GM23338 (cell line): ENCODE results near the gene PPP1R18. TPM values are rescaled to one million over a fixed set of nuclear protein-coding genes. Genes with fewer than 3 reads are reported as not detected.

Experiments used
- ATAC-seq: fragments of 200-7000 bp; cut with Tn5 transposase; 3 replicates; pipeline ENCODE4 v1.9.1; 2020
- DNase-seq: peaks from one replicate; pipeline ENCODE4 v3.0.0-alpha.2; 2015; ENCODE audit warnings: low spot score
- H2AFZ ChIP-seq: fragments of 200-600 bp; sonication (generic); 2 replicates; pipeline ENCODE4 v1.8.0; 2016; ENCODE audit warnings: antibody characterized with exemption, mild to moderate bottlenecking, moderate library complexity
- H3F3A ChIP-seq: fragments of 200-600 bp; sonication (generic); replicated peaks from 2 replicates; pipeline ENCODE4 v1.8.0; 2017; ENCODE audit warnings: antibody characterized with exemption, mixed run types, low read depth
- H3K27ac ChIP-seq: fragments of 200-600 bp; sonication (generic); 2 replicates; pipeline ENCODE4 v1.6.1; 2016; ENCODE audit warnings: low read depth
- H3K27me3 ChIP-seq: fragments of 200-600 bp; sonication (generic); 2 replicates; pipeline ENCODE4 v1.8.0; 2016; ENCODE audit warnings: mild to moderate bottlenecking, mixed run types, moderate library complexity; ENCODE audit not compliant: insufficient read depth
- H3K36me3 ChIP-seq: fragments of 200-600 bp; sonication (generic); 2 replicates; pipeline ENCODE4 v1.8.0; 2016; ENCODE audit warnings: mild to moderate bottlenecking; ENCODE audit not compliant: insufficient read depth
- H3K4me1 ChIP-seq: fragments of 200-600 bp; sonication (generic); 2 replicates; pipeline ENCODE4 v1.8.0; 2016; ENCODE audit warnings: mild to moderate bottlenecking, moderate library complexity; ENCODE audit not compliant: insufficient read depth
- H3K4me2 ChIP-seq: fragments of 200-600 bp; sonication (generic); 2 replicates; pipeline ENCODE4 v1.7.1; 2017; ENCODE audit warnings: mixed run types
- H3K4me3 ChIP-seq: fragments of 200-600 bp; sonication (generic); 2 replicates; pipeline ENCODE4 v1.6.1; 2016; ENCODE audit warnings: mixed run types
- H3K79me2 ChIP-seq: fragments of 200-600 bp; sonication (generic); replicated peaks from 2 replicates; pipeline ENCODE4 v1.8.0; 2017; ENCODE audit warnings: mild to moderate bottlenecking; ENCODE audit not compliant: insufficient read depth
- H3K9me2 ChIP-seq: fragments of 200-600 bp; sonication (generic); 2 replicates; pipeline ENCODE4 v1.8.0; 2017; ENCODE audit not compliant: insufficient read depth
- H4K20me1 ChIP-seq: fragments of 200-600 bp; sonication (generic); replicated peaks from 2 replicates; pipeline ENCODE4 v1.8.0; 2017; ENCODE audit warnings: mild to moderate bottlenecking; ENCODE audit not compliant: insufficient read depth
- H3K27ac Mint-ChIP-seq: 2 replicates; pipeline ENCODE4 v1.8.0; 2020; ENCODE audit warnings: inconsistent platforms, mild to moderate bottlenecking, moderate library complexity, mixed read lengths
- H3K27me3 Mint-ChIP-seq: 3 replicates; pipeline ENCODE4 v1.8.0; 2022; ENCODE audit warnings: low read depth, mild to moderate bottlenecking, moderate library complexity, mixed read lengths, inconsistent platforms; ENCODE audit not compliant: insufficient read depth, poor library complexity
- H3K36me3 Mint-ChIP-seq: 3 replicates; pipeline ENCODE4 v1.8.0; 2021; ENCODE audit warnings: low read depth, mild to moderate bottlenecking, inconsistent platforms, moderate library complexity, mixed read lengths
- H3K4me1 Mint-ChIP-seq: 3 replicates; pipeline ENCODE4 v1.8.0; 2020; ENCODE audit warnings: mild to moderate bottlenecking, inconsistent platforms, mixed read lengths
- H3K4me3 Mint-ChIP-seq: 3 replicates; pipeline ENCODE4 v1.8.0; 2021; ENCODE audit warnings: moderate library complexity, mild to moderate bottlenecking, inconsistent platforms, mixed read lengths
- H3K9me3 Mint-ChIP-seq: 3 replicates; pipeline ENCODE4 v1.8.0; 2020; ENCODE audit warnings: moderate library complexity, mild to moderate bottlenecking, inconsistent platforms, mixed read lengths
- CREB1 ChIP-seq: fragments of 250-450 bp; sonication (Bioruptor Pico); IDR thresholded peaks from 2 replicates; pipeline ENCODE4 v1.5.0; 2020; ENCODE audit warnings: low read depth, mild to moderate bottlenecking, moderate library complexity
- CTCF ChIP-seq, 2 experiments: fragments of 200-600 bp in 1 of 2; sonication (generic) in 1 of 2; conservative IDR thresholded peaks; 2 replicates each; pipeline versions ENCODE4 v1.5.1 to v1.6.1; 2016 to 2017; ENCODE audit warnings: antibody characterized with exemption in 2 of 2, low read depth in 2 of 2, mild to moderate bottlenecking in 2 of 2, moderate library complexity in 1 of 2
- ETS1 ChIP-seq: IDR thresholded peaks from 2 replicates; pipeline ENCODE4 v1.6.1; 2016; ENCODE audit warnings: antibody characterized with exemption
- EZH2 ChIP-seq: fragments of 200-600 bp; sonication (generic); IDR thresholded peaks from one replicate; pipeline ENCODE4 v1.8.0; 2017; ENCODE audit warnings: antibody characterized with exemption, mild to moderate bottlenecking, low read depth; ENCODE audit not compliant: unreplicated experiment
- JUNB ChIP-seq: IDR thresholded peaks from one replicate; pipeline ENCODE4 v1.6.1; 2016; ENCODE audit warnings: antibody characterized with exemption; ENCODE audit not compliant: unreplicated experiment
- POLR2AphosphoS5 ChIP-seq: IDR thresholded peaks from 2 replicates; pipeline ENCODE4 v1.6.1; 2016; ENCODE audit warnings: antibody characterized with exemption, low read depth
- REST ChIP-seq: IDR thresholded peaks from one replicate; pipeline ENCODE4 v1.6.1; 2018; ENCODE audit warnings: antibody characterized with exemption; ENCODE audit not compliant: unreplicated experiment
- ZNF331 ChIP-seq: fragments of 250-450 bp; sonication (Bioruptor Pico); IDR thresholded peaks from 2 replicates; pipeline ENCODE4 v1.5.0; 2020; ENCODE audit warnings: low read depth, mild to moderate bottlenecking, moderate library complexity
- ZNF462 ChIP-seq: fragments of 250-450 bp; sonication (Bioruptor Pico); IDR thresholded peaks from 2 replicates; pipeline ENCODE4 v1.5.0; 2020; ENCODE audit warnings: mild to moderate bottlenecking, moderate library complexity
- polyA plus RNA-seq: library from polyadenylated mRNA; unstranded; fragments of >200 nt; fragmentation: Nextera tagmentation; extraction: Ambion mirVana; gene quantifications from 2 replicates; pipeline ENCODE4 v1.2.1, GENCODE V29; 2016
- total RNA-seq: library from RNA; depleted of rRNA; stranded (reverse); fragments of >200 nt; shearing (Covaris generic); gene quantifications from 2 replicates; pipeline ENCODE4 v1.2.3, GENCODE V29; 2014

Gene PPP1R18
- total and polyA plus RNA-seq, 2 experiments from 2014 or later = 17.1 to 19.2 TPM

- Histone ChIP-seq H4K20me1 (peaks cover 14% of the 10 kb centered on the region), H3K36me3 (peaks cover 35% of the 10 kb centered on the region), H3K27ac (no peak overlapping the region), H3K4me3 (no peak overlapping the region), H3K4me1 (no peaks in the 10 kb centered on the region), H3K4me2 (no peak overlapping the region), H3K9me2 (no peaks in the 10 kb centered on the region), H3K27me3 (no peaks in the 10 kb centered on the region), H3F3A (0 out of 2 replicates have a peak, but pooled peaks cover 3% of the 10 kb centered on the region), H3K79me2 (no peaks in the 10 kb centered on the region), H2AFZ (no peak overlapping the region)
- TF ChIP-seq ETS1 = no peak
- TF ChIP-seq EZH2 = no peak
- TF ChIP-seq CTCF (conservative IDR thresholded peaks at IDR 0.05; ENCODE audit: low read depth in 2 of 2) = no peak
- TF ChIP-seq ZNF462 (CRISPR knock-in tag) = no peak
- no peak for TF ChIP-seq REST
- no peak for TF ChIP-seq CREB1 (CRISPR knock-in tag)
- TF ChIP-seq JUNB = no peak
- no peak for TF ChIP-seq ZNF331 (CRISPR knock-in tag)
- TF ChIP-seq POLR2AphosphoS5 = no peak
- peaks cover 7% of the 10 kb centered on the region for H3K4me1 Mint-ChIP-seq
- no peak overlapping the region for H3K4me3 Mint-ChIP-seq
- DNase-seq (no peak), ATAC-seq (no peak)
- H3K9me3 Mint-ChIP-seq = no peaks in the 10 kb centered on the region; the same call in 1 of the 3 replicates
- H3K36me3 Mint-ChIP-seq = peaks cover 83% of the 10 kb centered on the region
- H3K27me3 Mint-ChIP-seq = peaks cover 3% of the 10 kb centered on the region
- H3K27ac Mint-ChIP-seq = no peak overlapping the region
Measured at GRCh38 chr6:30709101-30709868, 22.8 kb upstream of the PPP1R18 start.
